T-helper 17 cell (primary cell): ENCODE data around the gene AQP12A. TPM values are rescaled to one million over a fixed set of nuclear protein-coding genes. Genes with fewer than 3 reads are reported as not detected.

ENCODE experiments used
- ATAC-seq: fragments of 150-1000 bp; cut with Tn5 transposase; 2 replicates; pipeline ENCODE4 v1.10.0; 2021; ENCODE audit warnings: mild to moderate bottlenecking, moderate library complexity
- DNase-seq, 3 donors: peaks; one replicate each; pipeline versions ENCODE4 v3.0.0 to v3.0.0-alpha.2; 2020 to 2021
- H3K9me3 ChIP-seq: one replicate; pipeline ENCODE4 v1.7.0; 2013; ENCODE audit warnings: low read length, mild to moderate bottlenecking; ENCODE audit not compliant: control insufficient read depth, poor library complexity, severe bottlenecking
- H3K27ac Mint-ChIP-seq: one replicate; pipeline ENCODE4 v1.8.0; 2022; ENCODE audit warnings: mild to moderate bottlenecking, moderate library complexity, mixed read lengths
- H3K27me3 Mint-ChIP-seq: one replicate; pipeline ENCODE4 v1.8.0; 2022; ENCODE audit warnings: mixed read lengths
- H3K36me3 Mint-ChIP-seq: one replicate; pipeline ENCODE4 v1.8.0; 2022; ENCODE audit warnings: low read depth, mixed read lengths
- H3K4me1 Mint-ChIP-seq: one replicate; pipeline ENCODE4 v1.8.0; 2022; ENCODE audit warnings: mild to moderate bottlenecking, mixed read lengths
- H3K4me3 Mint-ChIP-seq: one replicate; pipeline ENCODE4 v1.8.0; 2022; ENCODE audit warnings: mild to moderate bottlenecking, moderate library complexity, mixed read lengths
- total RNA-seq, 4 donors: library from RNA in 2 of 4; stranded (reverse) in 2 of 4; gene quantifications; one replicate each; pipeline ENCODE4 v1.2.3 and lab custom pipeline; 2022 to 2026

AQP12A gene
- total RNA-seq, 2 donors from 2014 or later = not detected

DNA sequence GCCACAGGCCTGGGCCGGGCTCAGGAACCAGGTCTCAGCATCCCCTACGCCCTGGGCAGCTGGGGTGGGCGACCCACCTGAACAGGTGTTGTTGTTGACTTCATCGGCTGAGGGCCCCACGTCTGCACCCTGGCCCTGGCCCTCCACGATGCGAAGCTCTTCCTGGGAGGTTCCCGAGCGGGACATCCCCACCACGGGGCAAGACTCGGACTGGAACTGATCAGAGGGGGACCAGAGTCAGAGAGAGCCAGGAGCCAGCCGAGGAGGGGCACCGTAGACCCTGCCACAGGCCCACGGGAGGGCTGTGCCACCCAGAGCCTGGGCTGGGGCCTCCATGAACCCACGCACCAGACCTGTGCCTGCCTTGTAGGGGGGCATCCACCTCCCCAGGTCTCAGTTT, 54.3 kb downstream of the AQP12A start:
- Mint-ChIP-seq H3K27me3 (peaks cover 15% of the 10 kb centered on the region), H3K36me3 (no peaks in the 10 kb centered on the region), H3K4me1 (peaks cover 6% of the 10 kb centered on the region), H3K4me3 (no peak overlapping the region), H3K27ac (no peak overlapping the region)
- DNase-seq (no peak), ATAC-seq (no peak)
- H3K9me3 ChIP-seq = no peaks in the 10 kb centered on the region

DNA sequence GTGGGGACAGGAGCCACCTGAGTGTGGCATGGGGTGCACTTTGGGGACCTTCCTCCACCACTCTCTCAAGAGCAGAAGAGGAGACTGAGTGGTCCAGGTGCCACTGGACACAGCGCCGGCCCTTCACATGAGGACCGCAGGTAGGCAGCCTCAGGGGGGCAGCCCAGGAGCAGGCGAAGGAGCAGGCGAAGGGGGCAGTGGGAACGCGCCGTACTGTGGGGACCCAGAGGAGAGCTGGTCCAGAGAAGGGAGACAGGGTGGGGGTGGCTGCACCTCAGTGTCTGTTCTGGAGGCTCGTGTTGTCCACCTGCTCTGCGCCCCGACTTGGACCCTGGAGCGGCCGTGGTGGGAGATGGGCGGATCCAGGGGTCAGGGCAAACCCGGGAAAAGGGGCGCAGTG, 55.0 kb downstream of the AQP12A start:
- no peak for DNase-seq
- no peaks in the 10 kb centered on the region for H3K36me3 Mint-ChIP-seq
- H3K4me3 Mint-ChIP-seq = no peak overlapping the region
- H3K27ac Mint-ChIP-seq = no peak overlapping the region
- no peak for ATAC-seq
- H3K27me3 Mint-ChIP-seq = peaks cover 15% of the 10 kb centered on the region
- peaks cover 6% of the 10 kb centered on the region for H3K4me1 Mint-ChIP-seq
- H3K9me3 ChIP-seq = no peaks in the 10 kb centered on the region

GRCh38 chr2:240747256-240747655, 55.6 kb downstream of the AQP12A start:
- no peak overlapping the region for H3K4me3 Mint-ChIP-seq
- peaks cover 15% of the 10 kb centered on the region for H3K27me3 Mint-ChIP-seq
- no peak overlapping the region for H3K27ac Mint-ChIP-seq
- no peaks in the 10 kb centered on the region for H3K36me3 Mint-ChIP-seq
- peaks cover 4% of the 10 kb centered on the region for H3K4me1 Mint-ChIP-seq
- DNase-seq = no peak
- no peaks in the 10 kb centered on the region for H3K9me3 ChIP-seq
- ATAC-seq = no peak

Other genes with a start within 250 kb of the AQP12A start
- 10 to 100 TPM; 34.6 to 42.6 TPM for gene ANKMY1, start 133.9 kb upstream of the AQP12A start, total RNA-seq
- 10 to 100 TPM; 12.5 to 12.8 TPM for gene DUSP28, start 131.5 kb upstream of the AQP12A start, total RNA-seq
- 100 to 1,000 TPM; 111 to 130 TPM for gene RNPEPL1, start 123.4 kb upstream of the AQP12A start, total RNA-seq
- gene CAPN10, start 105.1 kb upstream of the AQP12A start, total RNA-seq = 10 to 100 TPM; 64.2 to 82.9 TPM
- gene GPR35, start 66.4 kb upstream of the AQP12A start, total RNA-seq = 10 to 100 TPM in 1 of 2 donors, 1 to 10 TPM in 1; 5.4 to 14.4 TPM
- not detected for gene AQP12B, start 9.0 kb upstream of the AQP12A start, total RNA-seq
- under 1 TPM in 1 of 2 donors, not detected in 1; 0.18 TPM for gene KIF1A, start 128.4 kb downstream of the AQP12A start, total RNA-seq
- gene AGXT, start 177.0 kb downstream of the AQP12A start, total RNA-seq = not detected
- not detected for gene MAB21L4, start 204.3 kb downstream of the AQP12A start, total RNA-seq
- not detected for gene CROCC2, start 214.5 kb downstream of the AQP12A start, total RNA-seq